ENCODE data around the gene PBX1.

The PBX1 gene

DNA sequence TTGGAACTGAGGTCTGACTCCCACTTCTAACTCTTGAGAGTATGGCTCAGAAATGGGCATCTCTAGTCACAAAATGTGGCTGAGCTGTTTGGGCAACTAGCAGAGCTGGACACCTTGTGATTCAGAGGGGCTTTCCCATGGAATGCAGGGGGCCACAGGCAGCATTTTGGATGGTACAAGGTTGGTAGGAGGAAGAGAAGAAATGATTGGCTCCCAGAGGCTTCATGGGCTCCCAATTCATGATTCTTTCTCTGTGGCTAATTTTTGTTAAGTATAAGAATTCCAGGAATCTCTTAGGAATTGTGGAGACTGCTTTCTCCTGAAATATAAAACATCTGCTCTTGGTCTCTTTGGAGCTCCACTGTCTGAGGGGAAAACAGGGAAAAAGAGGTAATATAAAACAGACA is 49.7 kb downstream of the PBX1 start:
- H2AFZ ChIP-seq (ENCODE audit: low read length) = no peak overlapping the region
- DNase-seq = no peak
- H3K9me2 ChIP-seq (replicated peaks; ENCODE audit: insufficient read depth, low read length) = no peaks in the 10 kb centered on the region
- peaks cover 17% of the 10 kb centered on the region for H3K4me1 ChIP-seq (ENCODE audit: low read length)
- no peak overlapping the region for H3K9ac ChIP-seq (ENCODE audit: low read length)
- H3K79me2 ChIP-seq (ENCODE audit: low read length) = peaks cover 6% of the 10 kb centered on the region; the same call in 1 of the 2 replicates
- TF ChIP-seq EZH2 (optimal IDR thresholded peaks at IDR 0.05; ENCODE audit: low read depth, low read length) (no peak), EZH2phosphoT487 (IDR thresholded peaks at IDR 0.05; ENCODE audit: low read length) (no peak)
- TF ChIP-seq, protein P1, sequence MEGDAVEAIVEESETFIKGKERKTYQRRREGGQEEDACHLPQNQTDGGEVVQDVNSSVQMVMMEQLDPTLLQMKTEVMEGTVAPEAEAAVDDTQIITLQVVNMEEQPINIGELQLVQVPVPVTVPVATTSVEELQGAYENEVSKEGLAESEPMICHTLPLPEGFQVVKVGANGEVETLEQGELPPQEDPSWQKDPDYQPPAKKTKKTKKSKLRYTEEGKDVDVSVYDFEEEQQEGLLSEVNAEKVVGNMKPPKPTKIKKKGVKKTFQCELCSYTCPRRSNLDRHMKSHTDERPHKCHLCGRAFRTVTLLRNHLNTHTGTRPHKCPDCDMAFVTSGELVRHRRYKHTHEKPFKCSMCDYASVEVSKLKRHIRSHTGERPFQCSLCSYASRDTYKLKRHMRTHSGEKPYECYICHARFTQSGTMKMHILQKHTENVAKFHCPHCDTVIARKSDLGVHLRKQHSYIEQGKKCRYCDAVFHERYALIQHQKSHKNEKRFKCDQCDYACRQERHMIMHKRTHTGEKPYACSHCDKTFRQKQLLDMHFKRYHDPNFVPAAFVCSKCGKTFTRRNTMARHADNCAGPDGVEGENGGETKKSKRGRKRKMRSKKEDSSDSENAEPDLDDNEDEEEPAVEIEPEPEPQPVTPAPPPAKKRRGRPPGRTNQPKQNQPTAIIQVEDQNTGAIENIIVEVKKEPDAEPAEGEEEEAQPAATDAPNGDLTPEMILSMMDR (IDR thresholded peaks at IDR 0.05; ENCODE audit: low read length) = no peak
- no peaks in the 10 kb centered on the region for H3K9me3 ChIP-seq (replicated peaks; ENCODE audit: insufficient read depth, low read length)
- no peaks in the 10 kb centered on the region for H3K27me3 ChIP-seq (replicated peaks; ENCODE audit: insufficient read depth, low read length)
- no peak overlapping the region for H3K4me3 ChIP-seq (ENCODE audit: low read length)
- no peaks in the 10 kb centered on the region for H4K20me1 ChIP-seq (ENCODE audit: insufficient read depth, low read length)
- H3F3A ChIP-seq (ENCODE audit: insufficient read depth, low read length) = no peaks in the 10 kb centered on the region
- no peak overlapping the region for H3K27ac ChIP-seq (ENCODE audit: low read length)
- H3K4me2 ChIP-seq (ENCODE audit: low read depth, low read length) = no peak overlapping the region
- H3K36me3 ChIP-seq (replicated peaks; ENCODE audit: insufficient read depth, low read length) = no peaks in the 10 kb centered on the region

DNA sequence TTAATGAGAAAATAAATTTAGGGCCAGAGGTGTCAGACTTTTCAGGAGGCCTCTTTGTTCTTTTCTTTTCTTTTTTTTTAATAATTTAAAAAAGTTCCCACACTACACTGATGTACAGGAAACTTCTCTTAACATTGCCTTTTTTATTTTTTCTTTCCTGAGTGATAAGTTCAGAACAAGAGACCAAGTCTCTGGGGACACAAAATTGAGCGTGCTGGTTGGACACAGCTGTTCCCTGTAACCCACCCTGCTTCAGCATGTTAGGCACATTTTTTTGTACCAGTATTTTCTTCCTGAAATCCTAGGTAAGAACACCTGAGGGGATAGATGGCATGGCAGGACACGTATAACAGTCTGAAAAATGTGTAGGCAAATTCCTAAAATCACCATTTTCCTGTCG is 50.1 kb downstream of the PBX1 start:
- Histone ChIP-seq H3K36me3 (replicated peaks; ENCODE audit: insufficient read depth, low read length) (no peaks in the 10 kb centered on the region), H3K4me1 (ENCODE audit: low read length) (peaks cover 21% of the 10 kb centered on the region), H2AFZ (ENCODE audit: low read length) (no peak overlapping the region), H3K9me2 (replicated peaks; ENCODE audit: insufficient read depth, low read length) (no peaks in the 10 kb centered on the region), H3K4me3 (ENCODE audit: low read length) (no peak overlapping the region), H3F3A (ENCODE audit: insufficient read depth, low read length) (peaks cover 3% of the 10 kb centered on the region; the same call in 1 of the 2 replicates), H3K9ac (ENCODE audit: low read length) (no peak overlapping the region), H3K79me2 (ENCODE audit: low read length) (peaks cover 6% of the 10 kb centered on the region; the same call in 1 of the 2 replicates), H4K20me1 (ENCODE audit: insufficient read depth, low read length) (no peaks in the 10 kb centered on the region), H3K4me2 (ENCODE audit: low read depth, low read length) (no peak overlapping the region), H3K27me3 (replicated peaks; ENCODE audit: insufficient read depth, low read length) (no peaks in the 10 kb centered on the region), H3K9me3 (replicated peaks; ENCODE audit: insufficient read depth, low read length) (no peaks in the 10 kb centered on the region), H3K27ac (ENCODE audit: low read length) (no peak overlapping the region)
- TF ChIP-seq EZH2phosphoT487 (IDR thresholded peaks at IDR 0.05; ENCODE audit: low read length) (no peak), EZH2 (optimal IDR thresholded peaks at IDR 0.05; ENCODE audit: low read depth, low read length) (no peak)
- TF ChIP-seq, protein P1 (IDR thresholded peaks at IDR 0.05; ENCODE audit: low read length) = no peak
- DNase-seq = no peak

DNA sequence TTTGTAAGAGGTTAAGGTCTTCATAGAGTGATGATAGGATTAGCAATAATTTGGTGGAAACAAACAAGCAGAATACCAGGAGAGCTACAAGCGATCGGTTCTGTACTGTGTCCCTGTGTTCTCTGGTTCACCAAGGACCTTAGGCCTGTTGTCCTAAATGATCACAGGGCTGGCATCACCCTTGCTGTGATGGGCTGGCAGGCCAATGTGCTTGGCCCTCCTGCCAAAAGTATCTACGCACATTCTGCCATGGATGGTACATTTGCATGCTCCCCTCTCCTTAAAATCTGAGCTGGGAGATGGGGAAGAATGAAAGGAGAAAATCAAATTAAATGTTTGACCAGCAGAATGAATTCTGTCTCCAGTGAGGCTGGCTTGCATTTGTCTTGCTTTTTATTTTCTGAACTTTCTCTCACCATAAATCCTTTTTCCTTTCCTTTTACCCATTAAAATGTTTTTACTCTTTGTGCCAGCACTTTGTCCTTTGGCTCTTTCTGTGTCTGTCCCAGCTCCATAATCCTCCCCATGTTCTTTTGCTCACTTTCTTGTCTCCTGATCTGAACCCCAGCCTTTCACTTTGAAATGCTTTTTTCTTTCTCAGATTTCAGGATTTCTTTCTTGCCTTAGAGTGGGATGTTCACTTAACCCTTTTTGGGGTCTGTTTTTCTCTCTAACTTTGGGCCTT is 51.7 kb downstream of the PBX1 start:
- no peak overlapping the region for H3K9ac ChIP-seq (ENCODE audit: low read length)
- TF ChIP-seq, protein P1 (IDR thresholded peaks at IDR 0.05; ENCODE audit: low read length) = no peak
- TF ChIP-seq EZH2 (optimal IDR thresholded peaks at IDR 0.05; ENCODE audit: low read depth, low read length) (no peak), EZH2phosphoT487 (IDR thresholded peaks at IDR 0.05; ENCODE audit: low read length) (no peak)
- DNase-seq = no peak
- 0 out of 2 replicates have a peak, but pooled peaks cover 3% of the 10 kb centered on the region for H3K79me2 ChIP-seq (ENCODE audit: low read length)
- H3K36me3 ChIP-seq (replicated peaks; ENCODE audit: insufficient read depth, low read length) = no peaks in the 10 kb centered on the region
- H3K27ac ChIP-seq (ENCODE audit: low read length) = no peak overlapping the region
- no peaks in the 10 kb centered on the region for H4K20me1 ChIP-seq (ENCODE audit: insufficient read depth, low read length)
- H3K9me3 ChIP-seq (replicated peaks; ENCODE audit: insufficient read depth, low read length) = no peaks in the 10 kb centered on the region
- no peak overlapping the region for H3K4me3 ChIP-seq (ENCODE audit: low read length)
- H3K4me2 ChIP-seq (ENCODE audit: low read depth, low read length) = no peak overlapping the region
- H3K9me2 ChIP-seq (replicated peaks; ENCODE audit: insufficient read depth, low read length) = no peaks in the 10 kb centered on the region
- H2AFZ ChIP-seq (ENCODE audit: low read length) = no peak overlapping the region
- peaks cover 29% of the 10 kb centered on the region for H3K4me1 ChIP-seq (ENCODE audit: low read length)
- no peaks in the 10 kb centered on the region for H3K27me3 ChIP-seq (replicated peaks; ENCODE audit: insufficient read depth, low read length)
- H3F3A ChIP-seq (ENCODE audit: insufficient read depth, low read length) = peaks cover 7% of the 10 kb centered on the region; the same call in 1 of the 2 replicates
